Endothelial cell (in vitro differentiated cells): ENCODE results near the gene KASH5. TPM values are rescaled to one million over a fixed set of nuclear protein-coding genes. Genes with fewer than 3 reads are reported as not detected.

ENCODE experiments used
- DNase-seq: peaks from one replicate; pipeline ENCODE4 v3.0.0; 2021; ENCODE audit warnings: low spot score
- H3K27ac Mint-ChIP-seq: one replicate; pipeline ENCODE4 v1.8.0; 2021; ENCODE audit warnings: mixed read lengths, inconsistent platforms; ENCODE audit not compliant: unreplicated experiment
- H3K27me3 Mint-ChIP-seq: one replicate; pipeline ENCODE4 v1.8.0; 2021; ENCODE audit warnings: mild to moderate bottlenecking, moderate library complexity, mixed read lengths, inconsistent platforms; ENCODE audit not compliant: unreplicated experiment
- H3K36me3 Mint-ChIP-seq: one replicate; pipeline ENCODE4 v1.8.0; 2021; ENCODE audit warnings: mild to moderate bottlenecking, low read depth, mixed read lengths, inconsistent platforms; ENCODE audit not compliant: unreplicated experiment
- H3K4me1 Mint-ChIP-seq: one replicate; pipeline ENCODE4 v1.8.0; 2021; ENCODE audit warnings: mild to moderate bottlenecking, mixed read lengths, inconsistent platforms; ENCODE audit not compliant: unreplicated experiment
- H3K4me3 Mint-ChIP-seq: one replicate; pipeline ENCODE4 v1.8.0; 2021; ENCODE audit warnings: mild to moderate bottlenecking, mixed read lengths, inconsistent platforms; ENCODE audit not compliant: unreplicated experiment
- H3K9me3 Mint-ChIP-seq: one replicate; pipeline ENCODE4 v1.8.0; 2021; ENCODE audit warnings: mixed read lengths, inconsistent platforms; ENCODE audit not compliant: unreplicated experiment
- CTCF ChIP-seq: fragments of 200-600 bp; sonication (generic); IDR thresholded peaks from one replicate; pipeline ENCODE4 v1.5.0; 2021; ENCODE audit warnings: antibody characterized with exemption; ENCODE audit not compliant: unreplicated experiment
- total RNA-seq: library from RNA; stranded (reverse); fragmentation: NEBNext Ultra II Directional; extraction: Animal tissue kit (Norgen Biotek cat#: 25700); gene quantifications from one replicate; pipeline ENCODE4 v1.2.1, GENCODE V29; 2021; ENCODE audit not compliant: unreplicated experiment

KASH5 gene
- total RNA-seq, 1 donor from 2014 or later: 0.26 TPM

- no peak overlapping the region for H3K4me3 Mint-ChIP-seq
- peaks cover 5% of the 10 kb centered on the region for H3K36me3 Mint-ChIP-seq
- no peak for DNase-seq
- no peak overlapping the region for H3K27ac Mint-ChIP-seq
- H3K9me3 Mint-ChIP-seq: no peaks in the 10 kb centered on the region
- no peak for TF ChIP-seq CTCF
- peaks cover 4% of the 10 kb centered on the region for H3K27me3 Mint-ChIP-seq
- no peaks in the 10 kb centered on the region for H3K4me1 Mint-ChIP-seq
Measured at GRCh38 chr19:49378512-49378911, 9.5 kb upstream of the KASH5 start.

GRCh38 chr19:49380391-49380790 lies 7.7 kb upstream of the KASH5 start:
- no peaks in the 10 kb centered on the region for H3K4me1 Mint-ChIP-seq
- no peak overlapping the region for H3K4me3 Mint-ChIP-seq
- DNase-seq: no peak
- no peaks in the 10 kb centered on the region for H3K9me3 Mint-ChIP-seq
- H3K27ac Mint-ChIP-seq: no peak overlapping the region
- peaks cover 5% of the 10 kb centered on the region for H3K36me3 Mint-ChIP-seq
- TF ChIP-seq CTCF: no peak
- H3K27me3 Mint-ChIP-seq: peaks cover 4% of the 10 kb centered on the region

- Mint-ChIP-seq H3K4me3 (no peak overlapping the region), H3K9me3 (no peaks in the 10 kb centered on the region)
Measured at GRCh38 chr19:49382639-49383038, 5.4 kb upstream of the KASH5 start.

DNA sequence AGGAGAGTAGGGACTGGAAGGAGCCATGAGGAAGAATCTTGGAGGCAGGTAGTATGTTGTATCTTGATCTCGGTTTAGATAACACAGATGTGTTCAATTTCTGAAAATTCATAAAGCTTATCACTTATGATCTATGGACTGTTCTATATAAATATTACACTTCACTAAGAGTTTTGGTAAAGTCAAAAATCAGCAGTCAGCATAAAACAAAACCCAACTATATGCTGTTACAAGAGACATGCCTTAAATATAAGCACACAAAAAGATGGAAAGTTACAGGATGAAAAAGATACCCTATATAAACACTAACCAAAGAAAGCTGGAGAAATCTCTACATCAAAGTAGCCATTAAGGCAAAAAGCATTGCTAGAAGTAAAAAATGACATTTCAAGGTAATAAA lies 4.5 kb upstream of the KASH5 start:
- Mint-ChIP-seq H3K4me3 (no peak overlapping the region), H3K9me3 (no peaks in the 10 kb centered on the region), H3K27me3 (peaks cover under 1% of the 10 kb centered on the region), H3K4me1 (peaks cover under 1% of the 10 kb centered on the region), H3K36me3 (peaks cover 1% of the 10 kb centered on the region), H3K27ac (no peak overlapping the region)
- TF ChIP-seq CTCF: no peak
- DNase-seq: no peak

More at GRCh38 chr19:49382639-49383038, 5.4 kb upstream of the KASH5 start:
- Mint-ChIP-seq H3K27me3 (no peaks in the 10 kb centered on the region), H3K36me3 (no peaks in the 10 kb centered on the region), H3K4me1 (no peaks in the 10 kb centered on the region), H3K27ac (no peak overlapping the region)
- DNase-seq: no peak
- TF ChIP-seq CTCF: no peak

- H3K27me3 Mint-ChIP-seq: peaks cover 11% of the 10 kb centered on the region
- DNase-seq: no peak
- peaks cover 5% of the 10 kb centered on the region for H3K4me1 Mint-ChIP-seq
Measured at GRCh38 chr19:49389406-49389805, 1.4 kb downstream of the KASH5 start.

More at GRCh38 chr19:49389406-49389805, 1.4 kb downstream of the KASH5 start:
- peaks cover 7% of the 10 kb centered on the region for H3K36me3 Mint-ChIP-seq
- H3K4me3 Mint-ChIP-seq: no peak overlapping the region
- no peak for TF ChIP-seq CTCF
- no peak overlapping the region for H3K27ac Mint-ChIP-seq
- no peaks in the 10 kb centered on the region for H3K9me3 Mint-ChIP-seq
